HepG2 (cell line): ENCODE measurements around the gene CACNA2D3. TPM values are rescaled to one million over a fixed set of nuclear protein-coding genes. Genes with fewer than 3 reads are reported as not detected.

Experiments
- ATAC-seq: fragments of 200-7000 bp; cut with Tn5 transposase; 3 replicates; pipeline ENCODE4 v1.9.1; 2020; ENCODE audit warnings: mild to moderate bottlenecking, moderate library complexity
- BruUV-seq: library from RNA; stranded (reverse); fragments of 400-500 nt; replicated peaks from 2 replicates; lab custom pipeline; 2021; lab: Mats Ljungman, UMichigan
- CTCF ChIA-PET: fragments of 300-600 bp; formaldehyde crosslinking; extraction: SDS; loops from one replicate; lab custom pipeline; 2021; ENCODE audit warnings: low total read pairs, inconsistent platforms, low intra/inter-chr PET ratio; lab: Yijun Ruan, JAX
- POLR2A ChIA-PET: fragments of 350-600 bp; sonication (Branson Sonifier 250); formaldehyde crosslinking; loops from one replicate; lab custom pipeline; 2020; ENCODE audit warnings: antibody characterized with exemption, inconsistent platforms; lab: Yijun Ruan, JAX
- DNase-seq: peaks from one replicate; pipeline ENCODE4 v3.0.0-alpha.2; 2015; ENCODE audit warnings: low spot score
- FAIRE-seq: peaks from 3 replicates; lab custom pipeline; 2011; peaks lifted over from hg19 to GRCh38; lab: Jason Lieb, UNC
- H2AFZ ChIP-seq: one replicate; pipeline ENCODE4 v1.6.1; 2011; ENCODE audit warnings: low read length, inconsistent platforms
- H3K27ac ChIP-seq: fragments of 300-600 bp; 3 replicates; pipeline ENCODE4 v1.8.0; 2011; ENCODE audit warnings: mixed run types, mild to moderate bottlenecking, mixed read lengths, low read length, inconsistent platforms; ENCODE audit not compliant: insufficient read depth; ENCODE audit errors: extremely low read length
- H3K27me3 ChIP-seq, 2 experiments: fragments of 200-600 bp in 1 of 2; 2 replicates in 1 of 2; 3 replicates in 1 of 2; pipeline versions ENCODE4 v1.6.0 to v1.8.0; 2011; ENCODE audit warnings: low read length in 2 of 2, mild to moderate bottlenecking in 2 of 2, moderate library complexity in 2 of 2, inconsistent platforms in 1 of 2; ENCODE audit not compliant: insufficient read depth in 2 of 2, control insufficient read depth in 1 of 2
- H3K36me3 ChIP-seq, 2 experiments: fragments of 200-600 bp in 1 of 2; replicated peaks in 1 of 2; 2 replicates in 1 of 2; 3 replicates in 1 of 2; pipeline versions ENCODE4 v1.5.1 to v1.8.0; 2011; ENCODE audit warnings: low read length in 2 of 2, inconsistent platforms in 1 of 2; ENCODE audit not compliant: insufficient read depth in 2 of 2, control insufficient read depth in 1 of 2
- H3K4me1 ChIP-seq: 2 replicates; pipeline ENCODE4 v1.5.1; 2012; ENCODE audit warnings: low read length, inconsistent platforms; ENCODE audit not compliant: insufficient read depth
- H3K4me2 ChIP-seq: 2 replicates; pipeline ENCODE4 v1.6.0; 2011; ENCODE audit warnings: low read depth, low read length, inconsistent platforms
- H3K4me3 ChIP-seq, 3 experiments: fragments of 200-600 bp in 1 of 3; sonication (generic), shearing (Covaris generic) in 1 of 3; replicated peaks in 1 of 3; 2 replicates each; pipeline ENCODE4 v1.5.1; 2011 to 2016; ENCODE audit warnings: low read length in 3 of 3, inconsistent platforms in 2 of 3, low read depth in 2 of 3, mild to moderate bottlenecking in 2 of 3, control low read depth in 1 of 3, mixed read lengths in 1 of 3; ENCODE audit not compliant: insufficient read depth in 1 of 3
- H3K79me2 ChIP-seq: one replicate; pipeline ENCODE4 v1.6.1; 2011; ENCODE audit warnings: low read length, inconsistent platforms; ENCODE audit not compliant: insufficient read depth
- H3K9ac ChIP-seq: 2 replicates; pipeline ENCODE4 v1.6.0; 2011; ENCODE audit warnings: mild to moderate bottlenecking, low read depth, low read length, inconsistent platforms; ENCODE audit not compliant: insufficient read depth
- H3K9me3 ChIP-seq: 2 replicates; pipeline ENCODE4 v1.5.1; 2012; ENCODE audit warnings: mild to moderate bottlenecking, low read length
- H4K20me1 ChIP-seq: 2 replicates; pipeline ENCODE4 v1.6.0; 2011; ENCODE audit warnings: inconsistent platforms, mild to moderate bottlenecking, low read length, moderate library complexity; ENCODE audit not compliant: insufficient read depth
- CEBPB ChIP-seq: IDR thresholded peaks from 2 replicates; pipeline ENCODE4 v1.6.1; 2011; ENCODE audit warnings: low read depth, low read length, improper control_type of control experiment, borderline replicate concordance
- E2F2 ChIP-seq: sonication (generic); formaldehyde crosslinking; IDR thresholded peaks from 2 replicates; pipeline ENCODE4 v1.4.0; 2020; ENCODE audit warnings: missing genetic modification reagents, borderline replicate concordance
- GLI4 ChIP-seq: sonication (generic); formaldehyde crosslinking; IDR thresholded peaks from 2 replicates; pipeline ENCODE4 v1.5.1; 2020; ENCODE audit warnings: missing genetic modification reagents, mild to moderate bottlenecking, moderate library complexity, borderline replicate concordance
- GMEB2 ChIP-seq: IDR thresholded peaks from 2 replicates; pipeline ENCODE4 v1.6.1; 2016; ENCODE audit warnings: missing biosample characterization, missing genetic modification reagents, low read depth
- IRF9 ChIP-seq: sonication (generic); formaldehyde crosslinking; IDR thresholded peaks from 2 replicates; pipeline ENCODE4 v1.8.0; 2022; ENCODE audit warnings: missing genetic modification reagents, mild to moderate bottlenecking, borderline replicate concordance
- MAF1 ChIP-seq: sonication (generic); formaldehyde crosslinking; IDR thresholded peaks from 2 replicates; pipeline ENCODE4 v1.5.0; 2020; ENCODE audit warnings: missing genetic modification reagents, borderline replicate concordance
- NFE2L1 ChIP-seq: sonication (generic); formaldehyde crosslinking; IDR thresholded peaks from 2 replicates; pipeline ENCODE4 v1.4.0; 2020; ENCODE audit warnings: missing genetic modification reagents, mild to moderate bottlenecking, borderline replicate concordance
- RELA ChIP-seq: sonication (generic); formaldehyde crosslinking; IDR thresholded peaks from 2 replicates; pipeline ENCODE4 v1.4.0; 2020; ENCODE audit warnings: missing genetic modification reagents
- SMAD9 ChIP-seq: sonication (generic); formaldehyde crosslinking; IDR thresholded peaks from 2 replicates; pipeline ENCODE4 v1.5.1; 2020; ENCODE audit warnings: mild to moderate bottlenecking, missing genetic modification reagents
- SMARCE1 ChIP-seq: fragments of 450-650 bp; IDR thresholded peaks from 2 replicates; pipeline ENCODE4 v1.6.1; 2017; ENCODE audit warnings: borderline replicate concordance
- SP140L ChIP-seq: sonication (generic); formaldehyde crosslinking; IDR thresholded peaks from 2 replicates; pipeline ENCODE4 v1.4.0; 2020; ENCODE audit warnings: missing genetic modification reagents, borderline replicate concordance
- SSRP1 ChIP-seq: IDR thresholded peaks from 2 replicates; pipeline ENCODE4 v1.6.1; 2016; ENCODE audit warnings: control low read depth
- ZNF232 ChIP-seq: sonication (generic); formaldehyde crosslinking; IDR thresholded peaks from 2 replicates; pipeline ENCODE4 v1.4.0; 2020; ENCODE audit warnings: missing genetic modification reagents, borderline replicate concordance
- ZNF496 ChIP-seq: sonication (generic); formaldehyde crosslinking; IDR thresholded peaks from 2 replicates; pipeline ENCODE4 v1.8.1; 2023; ENCODE audit warnings: mild to moderate bottlenecking, moderate library complexity, missing genetic modification reagents; ENCODE audit not compliant: insufficient replicate concordance
- ZNF672 ChIP-seq: sonication (generic); formaldehyde crosslinking; IDR thresholded peaks from 2 replicates; pipeline ENCODE4 v1.8.1; 2022; ENCODE audit warnings: missing genetic modification reagents
- ZNF709 ChIP-seq: sonication (generic); formaldehyde crosslinking; IDR thresholded peaks from 2 replicates; pipeline ENCODE4 v1.5.0; 2020; ENCODE audit warnings: mild to moderate bottlenecking, missing genetic modification reagents
- ZNF879 ChIP-seq: sonication (generic); formaldehyde crosslinking; IDR thresholded peaks from 2 replicates; pipeline ENCODE4 v1.8.1; 2023; ENCODE audit warnings: missing genetic modification reagents
- WGBS: methylation state at CpG from one replicate; pipeline ENCODE4 v1.1.6; 2017; ENCODE audit warnings: low lambda C conversion rate; 5-methylcytosine and 5-hydroxymethylcytosine counted together
- in situ Hi-C: cut with HindIII; loops from 2 replicates; pipeline ENCODE4 v1.10.0; 2017; ENCODE audit warnings: low pct_unique_long_range_greater_than_20kb; ENCODE audit not compliant: extremely low pct_ligation_motif_present
- intact Hi-C: fragments of 100-400 bp; cut with micrococcal nuclease; formaldehyde crosslinking; loops from one replicate; pipeline ENCODE4 v1.10.0; 2022; ENCODE audit not compliant: unreplicated experiment
- polyA plus RNA-seq, 8 experiments: library from polyadenylated mRNA; depleted of rRNA in 3 of 8; stranded (reverse) in 7 of 8; unstranded in 1 of 8; fragments of >200 nt; fragmentation: Illumina TruSeq in 4 of 8; extraction: Trizol in 4 of 8; gene quantifications; 2 replicates each; pipeline versions ENCODE4 v1.2.1 to v1.2.3, GENCODE V29; 2011 to 2016; ENCODE audit warnings: low read depth in 4 of 8, missing spikeins in 1 of 8, mixed read lengths in 1 of 8; ENCODE audit not compliant: insufficient read depth in 1 of 8
- total RNA-seq, 5 experiments: library from RNA; depleted of rRNA; stranded (reverse); fragments of >200 nt; fragmentation: Illumina TruSeq; extraction: Trizol; gene quantifications; 2 replicates each; pipeline ENCODE4 v1.2.3, GENCODE V29; 2016; ENCODE audit warnings: low read depth in 1 of 5

Gene CACNA2D3
- total and polyA plus RNA-seq, 2 of the 13 experiments (the other 11 are each of a cell fraction or from before 2014, with no cell fraction given), result not detected

- H2AFZ ChIP-seq, result no peak overlapping the region
- H3K27ac ChIP-seq, result no peak overlapping the region
- 3% methylated on average over 1 of the region's 1 CpG for WGBS
- no peak overlapping the region for H3K4me3 ChIP-seq
- ATAC-seq, result no peak
- BruUV-seq, result no TSS peak
- intact Hi-C loops (no loop called here), in situ Hi-C loops (no loop called here)
- ChIA-PET POLR2A (no interaction called here), CTCF (no interaction called here)
- no peaks in the 10 kb centered on the region for H4K20me1 ChIP-seq
- no peaks in the 10 kb centered on the region for H3K79me2 ChIP-seq
- no peak overlapping the region for H3K4me2 ChIP-seq
- H3K9me3 ChIP-seq, result no peaks in the 10 kb centered on the region
- TF ChIP-seq CEBPB (peak; percentile 70), ZNF672 (CRISPR knock-in tag) (no peak)
- no peaks in the 10 kb centered on the region for H3K27me3 ChIP-seq
- no peak for FAIRE-seq
- H3K9ac ChIP-seq, result no peak overlapping the region
- no peaks in the 10 kb centered on the region for H3K36me3 ChIP-seq
- H3K4me1 ChIP-seq, result no peaks in the 10 kb centered on the region
- DNase-seq, result no peak
Observed at GRCh38 chr3:54262946-54263345, 140.6 kb downstream of the CACNA2D3 start.

GRCh38 chr3:54264050-54264449 lies 141.7 kb downstream of the CACNA2D3 start:
- H3K27me3 ChIP-seq, result no peaks in the 10 kb centered on the region
- CTCF ChIA-PET, result no interaction called here
- H3K79me2 ChIP-seq, result no peaks in the 10 kb centered on the region
- DNase-seq (no peak), ATAC-seq (no peak), FAIRE-seq (no peak)
- intact Hi-C loops, result no loop called here
- no peaks in the 10 kb centered on the region for H3K9me3 ChIP-seq
- H3K9ac ChIP-seq, result no peak overlapping the region
- H3K36me3 ChIP-seq, result no peaks in the 10 kb centered on the region
- no peak overlapping the region for H2AFZ ChIP-seq
- H3K4me2 ChIP-seq, result no peak overlapping the region
- no peak overlapping the region for H3K27ac ChIP-seq
- POLR2A ChIA-PET, result no interaction called here
- no peaks in the 10 kb centered on the region for H3K4me1 ChIP-seq
- in situ Hi-C loops, result no loop called here
- no peaks in the 10 kb centered on the region for H4K20me1 ChIP-seq
- WGBS, result 2% methylated on average over 4 of the region's 4 CpGs
- BruUV-seq, result no TSS peak
- H3K4me3 ChIP-seq, result no peak overlapping the region
- TF ChIP-seq ZNF709 (CRISPR knock-in tag) (no peak), SMAD9 (no peak), GMEB2 (CRISPR knock-in tag) (no peak), SP140L (no peak), ZNF232 (no peak), RELA (CRISPR knock-in tag) (no peak), E2F2 (no peak), MAF1 (CRISPR knock-in tag) (no peak), GLI4 (CRISPR knock-in tag) (no peak), SSRP1 (CRISPR knock-in tag) (no peak), IRF9 (no peak), SMARCE1 (no peak), ZNF879 (CRISPR knock-in tag) (no peak), NFE2L1 (CRISPR knock-in tag) (no peak), ZNF496 (CRISPR knock-in tag) (no peak)
